K562 treated with DMSO at 1 percent for 12 hours (cell line): Measurements from ENCODE around the gene RNU5D-1. TPM values are rescaled to one million over a fixed set of nuclear protein-coding genes. Genes with fewer than 3 reads are reported as not detected.

Experiments
- total RNA-seq: library from RNA; unstranded; fragments of 300-600 nt; gene quantifications from 2 replicates; pipeline ENCODE4 v1.2.3, GENCODE V29; 2022; ENCODE audit not compliant: insufficient read depth

RNU5D-1 gene
- not detected in 2 replicates for total RNA-seq

GRCh38 chr1:44730741-44731512 lies at the start of gene RNU5D-1:
Gene RNU5D-1, minus strand, starts transcription at chr1:44731170.

GRCh38 chr1:44775078-44775929 lies 44.3 kb upstream of the RNU5D-1 start, which contains the start of gene RPS8:
Gene RPS8, plus strand, starts transcription at chr1:44775540. Its CDS starts 57 bp downstream, at chr1:44775597.

GRCh38 chr1:44739307-44740178 lies 8.6 kb upstream of the RNU5D-1 start, which contains the start of gene KIF2C:
Gene KIF2C, plus strand, starts transcription at chr1:44739837. Its CDS starts 96 bp downstream, at chr1:44739933.

Other genes starting within 250 kb of the RNU5D-1 start
- 11.5 and 13.9 TPM in 2 replicates for gene TMEM53, start 56.7 kb downstream of the RNU5D-1 start, total RNA-seq
- not detected in 2 replicates for gene ARMH1, start 56.5 kb downstream of the RNU5D-1 start, total RNA-seq
- 147 and 212 TPM in 2 replicates for gene KIF2C, start 8.7 kb upstream of the RNU5D-1 start, total RNA-seq
- gene RPS8, start 44.4 kb upstream of the RNU5D-1 start, total RNA-seq: 5,947 and 7,007 TPM in 2 replicates
- not detected in 2 replicates for gene BEST4, start 57.0 kb upstream of the RNU5D-1 start, total RNA-seq
- gene PLK3, start 69.2 kb upstream of the RNU5D-1 start, total RNA-seq: 20.0 and 20.4 TPM in 2 replicates
- gene DYNLT4, start 76.2 kb upstream of the RNU5D-1 start, total RNA-seq: not detected in 2 replicates
- gene BTBD19, start 77.4 kb upstream of the RNU5D-1 start, total RNA-seq: 1.6 and 3.0 TPM in 2 replicates
- 0.58 and 1.1 TPM in 2 replicates for gene PTCH2, start 112.1 kb upstream of the RNU5D-1 start, total RNA-seq